PFSK-1 (cell line): Measurements from ENCODE around the gene NDUFA6.

Experiments
- FOXP2 ChIP-seq: optimal IDR thresholded peaks from 2 replicates; pipeline ENCODE3; 2011; ENCODE audit warnings: borderline replicate concordance, control low read depth, inconsistent platforms; ENCODE audit not compliant: insufficient read depth; ENCODE audit errors: extremely low read length, extremely low read depth
- POLR2AphosphoS5 ChIP-seq: IDR thresholded peaks from 2 replicates; pipeline ENCODE4 v1.6.1; 2012; ENCODE audit warnings: low read depth, mild to moderate bottlenecking, control low read depth, low read length, moderate library complexity
- SIN3A ChIP-seq: IDR thresholded peaks from 2 replicates; pipeline ENCODE4 v1.6.1; 2012; ENCODE audit warnings: mild to moderate bottlenecking, low read length, moderate library complexity, borderline replicate concordance; ENCODE audit not compliant: insufficient read depth
- TF ChIP-seq, protein P1 (sequence below), 2 experiments: IDR thresholded peaks; 2 replicates each; pipeline versions ENCODE4 v1.6.1 to v1.8.0; 2011 to 2012; ENCODE audit warnings: low read depth in 2 of 2, low read length in 2 of 2, control low read depth in 1 of 2, inconsistent platforms in 1 of 2, mild to moderate bottlenecking in 1 of 2, moderate library complexity in 1 of 2; ENCODE audit not compliant: insufficient read depth in 1 of 2

DNA sequence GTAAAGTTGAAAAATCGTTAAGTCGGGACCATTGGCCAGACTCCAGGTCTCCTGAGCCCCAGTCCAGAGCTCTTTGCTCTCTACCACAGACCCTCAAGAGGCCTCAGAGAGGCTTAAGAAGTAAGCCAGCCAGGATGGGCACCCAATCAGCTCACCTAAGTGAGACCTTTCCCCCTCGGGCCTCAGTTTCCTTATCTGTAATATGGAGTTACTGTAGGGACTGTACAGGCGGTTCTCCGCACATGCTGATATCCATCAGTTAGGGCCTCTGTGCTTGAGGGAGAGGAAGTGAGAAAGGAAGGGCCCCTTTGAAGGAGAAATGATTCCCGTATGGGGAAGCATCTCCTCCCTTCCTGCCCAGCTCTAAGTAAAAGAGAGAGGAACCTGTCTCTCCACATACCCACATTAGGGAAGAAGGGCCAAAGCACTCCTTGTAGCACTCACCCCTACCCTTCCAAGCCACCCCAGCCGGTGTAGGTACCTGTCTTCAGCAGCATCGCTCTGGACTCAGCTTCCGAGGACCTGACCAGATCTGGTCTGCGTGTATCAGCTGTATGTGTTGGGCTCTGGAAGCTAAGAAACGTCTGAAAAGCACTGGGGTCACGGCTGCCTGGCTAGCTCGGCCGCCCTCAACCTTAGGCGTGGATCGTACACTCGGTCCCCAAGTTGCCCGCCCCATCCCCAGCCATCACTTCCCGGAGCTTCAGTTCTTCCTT lies 20.6 kb downstream of the NDUFA6 start:
- TF ChIP-seq POLR2AphosphoS5, result no peak
- TF ChIP-seq, protein P1, sequence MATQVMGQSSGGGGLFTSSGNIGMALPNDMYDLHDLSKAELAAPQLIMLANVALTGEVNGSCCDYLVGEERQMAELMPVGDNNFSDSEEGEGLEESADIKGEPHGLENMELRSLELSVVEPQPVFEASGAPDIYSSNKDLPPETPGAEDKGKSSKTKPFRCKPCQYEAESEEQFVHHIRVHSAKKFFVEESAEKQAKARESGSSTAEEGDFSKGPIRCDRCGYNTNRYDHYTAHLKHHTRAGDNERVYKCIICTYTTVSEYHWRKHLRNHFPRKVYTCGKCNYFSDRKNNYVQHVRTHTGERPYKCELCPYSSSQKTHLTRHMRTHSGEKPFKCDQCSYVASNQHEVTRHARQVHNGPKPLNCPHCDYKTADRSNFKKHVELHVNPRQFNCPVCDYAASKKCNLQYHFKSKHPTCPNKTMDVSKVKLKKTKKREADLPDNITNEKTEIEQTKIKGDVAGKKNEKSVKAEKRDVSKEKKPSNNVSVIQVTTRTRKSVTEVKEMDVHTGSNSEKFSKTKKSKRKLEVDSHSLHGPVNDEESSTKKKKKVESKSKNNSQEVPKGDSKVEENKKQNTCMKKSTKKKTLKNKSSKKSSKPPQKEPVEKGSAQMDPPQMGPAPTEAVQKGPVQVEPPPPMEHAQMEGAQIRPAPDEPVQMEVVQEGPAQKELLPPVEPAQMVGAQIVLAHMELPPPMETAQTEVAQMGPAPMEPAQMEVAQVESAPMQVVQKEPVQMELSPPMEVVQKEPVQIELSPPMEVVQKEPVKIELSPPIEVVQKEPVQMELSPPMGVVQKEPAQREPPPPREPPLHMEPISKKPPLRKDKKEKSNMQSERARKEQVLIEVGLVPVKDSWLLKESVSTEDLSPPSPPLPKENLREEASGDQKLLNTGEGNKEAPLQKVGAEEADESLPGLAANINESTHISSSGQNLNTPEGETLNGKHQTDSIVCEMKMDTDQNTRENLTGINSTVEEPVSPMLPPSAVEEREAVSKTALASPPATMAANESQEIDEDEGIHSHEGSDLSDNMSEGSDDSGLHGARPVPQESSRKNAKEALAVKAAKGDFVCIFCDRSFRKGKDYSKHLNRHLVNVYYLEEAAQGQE (IDR thresholded peaks at IDR 0.05; ENCODE audit: insufficient read depth in 1 of 2, low read depth in 2 of 2, low read length in 2 of 2), result no peak
- no peak for TF ChIP-seq SIN3A
- TF ChIP-seq FOXP2, result no peak
